OCI-LY3 (cell line): ENCODE measurements around the gene TOM1L2.
"Not testable (repeated sequence)": the region's sequence is repeated elsewhere in the genome, so short reads cannot be mapped to it uniquely, and the experiment has no call there.

ENCODE experiments used
- H2AFZ ChIP-seq: fragments of 200-600, 300-600 bp; shearing (Covaris generic); 2 replicates; pipeline ENCODE4 v1.6.0; 2014; ENCODE audit warnings: antibody characterized with exemption, low read depth, low read length
- H3K27ac ChIP-seq: fragments of 200-600, 300-600 bp; sonication (generic); 2 replicates; pipeline ENCODE4 v1.5.1; 2014; ENCODE audit warnings: mild to moderate bottlenecking, low read length, moderate library complexity, mixed read lengths
- H3K27me3 ChIP-seq: fragments of 200-600, 300-600 bp; sonication (generic); 2 replicates; pipeline ENCODE4 v1.6.1; 2014; ENCODE audit warnings: low read depth, low read length, mixed read lengths
- H3K36me3 ChIP-seq: fragments of 200-600, 300-600 bp; sonication (generic); replicated peaks from 2 replicates; pipeline ENCODE3; 2014; ENCODE audit warnings: low read depth, low read length, mixed read lengths
- H3K4me1 ChIP-seq: fragments of 300-600, 200-600 bp; sonication (generic); 2 replicates; pipeline ENCODE4 v1.6.1; 2014; ENCODE audit warnings: low read length, mixed read lengths
- H3K4me2 ChIP-seq: fragments of 200-600, 300-600 bp; sonication (generic); 2 replicates; pipeline ENCODE4 v1.6.1; 2014; ENCODE audit warnings: low read length, mixed read lengths
- H3K4me3 ChIP-seq: fragments of 300-600, 200-600 bp; sonication (generic); 2 replicates; pipeline ENCODE4 v1.5.1; 2014; ENCODE audit warnings: antibody characterized with exemption, mild to moderate bottlenecking, low read length, moderate library complexity
- H3K79me2 ChIP-seq: fragments of 300-600, 200-600 bp; shearing (Covaris generic); 2 replicates; pipeline ENCODE4 v1.6.1; 2014; ENCODE audit warnings: mild to moderate bottlenecking, low read length, mixed read lengths
- H3K9ac ChIP-seq: fragments of 300-600, 200-600 bp; shearing (Covaris generic); 2 replicates; pipeline ENCODE4 v1.6.0; 2014; ENCODE audit warnings: mild to moderate bottlenecking, low read length, moderate library complexity
- H3K9me3 ChIP-seq: fragments of 200-600, 300-600 bp; shearing (Covaris generic); 2 replicates; pipeline ENCODE4 v1.6.1; 2014; ENCODE audit warnings: low read length, mixed read lengths; ENCODE audit not compliant: insufficient read depth
- H4K20me1 ChIP-seq: fragments of 200-600, 300-600 bp; sonication (generic); 2 replicates; pipeline ENCODE4 v1.6.1; 2016; ENCODE audit warnings: low read length, mixed read lengths; ENCODE audit not compliant: insufficient read depth
- EZH2phosphoT487 ChIP-seq: fragments of 200-600 bp; shearing (Covaris generic); IDR thresholded peaks from 2 replicates; pipeline ENCODE4 v1.6.1; 2018; ENCODE audit warnings: antibody characterized with exemption, mixed run types, low read depth
- TF ChIP-seq, protein P1 (sequence below): fragments of 200-600, 300-600 bp; sonication (generic); IDR thresholded peaks from 2 replicates; pipeline ENCODE4 v1.5.1; 2014; ENCODE audit warnings: antibody characterized with exemption, low read length, low read depth

Gene TOM1L2

DNA sequence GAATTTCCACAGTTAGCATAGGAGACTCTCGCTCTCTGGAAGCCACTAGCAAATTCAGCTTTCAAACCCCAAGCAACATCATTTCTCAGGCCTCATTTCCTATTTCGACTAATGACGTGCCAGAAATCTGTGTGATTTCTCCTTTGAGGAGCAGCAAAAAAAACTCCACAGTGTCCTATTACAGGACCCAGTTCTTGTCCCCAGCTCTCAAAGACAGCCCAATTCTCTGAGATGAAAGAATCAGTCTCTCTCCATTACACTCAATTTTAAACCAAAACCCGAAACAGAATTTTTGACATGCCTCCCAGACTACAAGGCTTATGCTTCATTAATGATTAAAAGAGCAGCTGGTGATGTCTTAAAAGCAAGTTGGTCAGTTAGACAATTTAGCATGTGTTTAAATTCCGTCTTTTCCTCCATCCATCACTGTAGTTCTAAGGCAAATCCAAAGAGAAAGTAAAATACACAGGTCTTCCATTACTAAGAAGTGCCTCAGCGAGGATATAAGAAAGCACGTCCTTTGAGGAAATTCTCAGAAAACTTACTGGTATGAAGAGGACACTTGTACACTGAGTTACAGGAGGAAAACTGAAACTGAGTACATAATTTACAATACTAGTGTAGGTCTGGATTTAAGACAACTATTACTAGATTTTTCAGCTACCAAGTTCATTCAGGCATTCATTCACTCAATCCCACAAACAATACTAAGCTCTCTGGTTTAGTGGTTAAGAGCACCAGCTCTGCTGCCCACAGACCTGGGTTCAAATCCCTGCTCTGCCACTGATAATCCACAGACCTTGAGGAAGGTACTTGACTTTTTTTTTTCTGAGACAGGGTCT, 12.5 kb downstream of the TOM1L2 start:
- peak overlapping the region; percentile 70 for H3K4me3 ChIP-seq
- H3K4me1 ChIP-seq: peaks cover 28% of the 10 kb centered on the region
- peak overlapping the region; percentile 79 for H3K4me2 ChIP-seq
- H3K9me3 ChIP-seq: no peaks in the 10 kb centered on the region
- no peaks in the 10 kb centered on the region for H3K36me3 ChIP-seq
- H3K27ac ChIP-seq: peak overlapping the region; percentile 85
- peak overlapping the region; percentile 54; the same call in 1 of the 2 replicates for H2AFZ ChIP-seq
- H4K20me1 ChIP-seq: no peaks in the 10 kb centered on the region
- TF ChIP-seq, protein P1, sequence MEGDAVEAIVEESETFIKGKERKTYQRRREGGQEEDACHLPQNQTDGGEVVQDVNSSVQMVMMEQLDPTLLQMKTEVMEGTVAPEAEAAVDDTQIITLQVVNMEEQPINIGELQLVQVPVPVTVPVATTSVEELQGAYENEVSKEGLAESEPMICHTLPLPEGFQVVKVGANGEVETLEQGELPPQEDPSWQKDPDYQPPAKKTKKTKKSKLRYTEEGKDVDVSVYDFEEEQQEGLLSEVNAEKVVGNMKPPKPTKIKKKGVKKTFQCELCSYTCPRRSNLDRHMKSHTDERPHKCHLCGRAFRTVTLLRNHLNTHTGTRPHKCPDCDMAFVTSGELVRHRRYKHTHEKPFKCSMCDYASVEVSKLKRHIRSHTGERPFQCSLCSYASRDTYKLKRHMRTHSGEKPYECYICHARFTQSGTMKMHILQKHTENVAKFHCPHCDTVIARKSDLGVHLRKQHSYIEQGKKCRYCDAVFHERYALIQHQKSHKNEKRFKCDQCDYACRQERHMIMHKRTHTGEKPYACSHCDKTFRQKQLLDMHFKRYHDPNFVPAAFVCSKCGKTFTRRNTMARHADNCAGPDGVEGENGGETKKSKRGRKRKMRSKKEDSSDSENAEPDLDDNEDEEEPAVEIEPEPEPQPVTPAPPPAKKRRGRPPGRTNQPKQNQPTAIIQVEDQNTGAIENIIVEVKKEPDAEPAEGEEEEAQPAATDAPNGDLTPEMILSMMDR: no peak
- TF ChIP-seq EZH2phosphoT487: no peak
- H3K27me3 ChIP-seq: no peaks in the 10 kb centered on the region
- H3K79me2 ChIP-seq: no peaks in the 10 kb centered on the region
- H3K9ac ChIP-seq: peak overlapping the region; percentile 53

DNA sequence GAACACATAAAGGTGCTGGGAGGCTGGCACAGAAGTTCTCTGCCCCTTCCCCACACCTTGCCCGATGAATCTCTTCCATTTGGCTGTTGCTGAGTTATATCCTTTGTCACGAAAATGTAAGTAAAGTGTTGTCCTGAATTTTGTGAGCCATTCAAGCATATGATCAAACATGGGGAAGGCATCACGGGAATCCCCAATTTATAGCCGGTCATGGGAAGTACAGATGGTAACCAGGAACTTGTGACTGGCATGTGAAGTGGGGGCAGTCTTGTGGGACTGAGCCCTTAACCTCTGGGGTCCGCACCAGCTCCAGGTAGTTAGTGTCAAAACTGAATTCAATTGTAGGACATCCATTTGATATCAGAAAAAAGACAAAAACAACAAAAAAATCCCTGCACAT, 13.2 kb downstream of the TOM1L2 start:
- Histone ChIP-seq H3K4me1 (peaks cover 28% of the 10 kb centered on the region), H3K9ac (peak overlapping the region; percentile 53; the same call in 1 of the 2 replicates), H3K9me3 (no peaks in the 10 kb centered on the region), H4K20me1 (no peaks in the 10 kb centered on the region), H2AFZ (0 out of 2 replicates have a peak overlapping the region, but pooled peaks have one; percentile 54), H3K4me3 (peak overlapping the region; percentile 70), H3K27me3 (no peaks in the 10 kb centered on the region), H3K36me3 (no peaks in the 10 kb centered on the region), H3K4me2 (peak overlapping the region; percentile 79), H3K27ac (peak overlapping the region; percentile 85), H3K79me2 (no peaks in the 10 kb centered on the region)
- no peak for TF ChIP-seq EZH2phosphoT487
- TF ChIP-seq, protein P1: no peak

DNA sequence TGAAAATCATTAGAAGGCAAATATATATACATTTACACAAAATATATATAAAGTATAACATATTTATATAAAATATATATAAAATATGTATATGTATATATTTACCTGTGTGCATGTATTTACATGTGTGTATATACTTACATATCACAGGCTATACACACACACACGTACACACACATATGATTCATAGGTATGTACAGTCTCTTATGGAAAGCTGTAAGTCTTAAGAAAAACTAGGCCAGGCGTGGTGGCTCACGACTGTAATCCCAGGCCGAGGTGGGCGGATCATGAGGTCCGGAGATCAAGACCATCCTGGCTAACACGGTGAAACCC, 14.7 kb downstream of the TOM1L2 start:
- TF ChIP-seq, protein P1: no peak
- TF ChIP-seq EZH2phosphoT487: no peak
- H3K4me3 ChIP-seq: no peak overlapping the region
- peaks cover 28% of the 10 kb centered on the region for H3K4me1 ChIP-seq
- H3K79me2 ChIP-seq: no peaks in the 10 kb centered on the region
- no peaks in the 10 kb centered on the region for H3K27me3 ChIP-seq
- no peak overlapping the region for H3K27ac ChIP-seq
- no peak overlapping the region for H3K9ac ChIP-seq
- no peaks in the 10 kb centered on the region for H4K20me1 ChIP-seq
- no peak overlapping the region for H3K4me2 ChIP-seq
- no peaks in the 10 kb centered on the region for H3K9me3 ChIP-seq
- no peak overlapping the region for H2AFZ ChIP-seq
- no peaks in the 10 kb centered on the region for H3K36me3 ChIP-seq

DNA sequence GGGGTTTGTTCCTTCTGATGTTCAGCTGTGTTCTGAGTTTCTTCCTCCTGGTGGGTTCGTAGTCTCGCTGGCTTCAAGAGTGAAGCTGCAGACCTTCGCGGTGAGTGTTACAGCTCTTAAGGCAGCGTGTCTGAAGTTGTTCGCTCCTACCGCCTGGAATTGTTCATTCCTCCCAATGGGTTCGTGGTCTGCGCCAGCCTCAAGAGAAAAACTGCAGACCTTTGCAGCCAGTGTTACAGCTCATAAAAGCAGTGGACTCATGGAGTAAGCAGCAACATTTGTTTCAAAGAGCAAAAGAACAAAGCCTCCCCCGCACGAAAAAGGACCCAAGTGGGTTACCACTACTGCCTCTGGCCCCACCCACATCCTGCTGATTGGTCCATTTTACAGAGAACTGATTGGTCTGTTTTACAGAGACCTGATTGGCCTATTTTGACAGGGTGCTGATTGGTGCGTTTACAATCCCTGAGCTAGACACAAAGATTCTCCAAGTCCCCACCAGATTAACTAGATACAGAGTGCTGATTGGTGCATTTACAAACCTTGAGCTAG, 16.3 kb downstream of the TOM1L2 start:
- H3K4me1 ChIP-seq: peaks cover 28% of the 10 kb centered on the region
- H3K4me3 ChIP-seq, H2AFZ ChIP-seq, H3K4me2 ChIP-seq, H3K36me3 ChIP-seq, H3K79me2 ChIP-seq, H3K9ac ChIP-seq, H4K20me1 ChIP-seq, H3K27me3 ChIP-seq, H3K9me3 ChIP-seq, H3K27ac ChIP-seq: not testable (repeated sequence)
